Retina (tissue), 1 donor: ENCODE results near the gene SSTR3.

Source experiments
- DNase-seq: peaks from one replicate; pipeline ENCODE4 v3.0.0-alpha.2; 2016

Gene SSTR3

GRCh38 chr22:37193629-37194191, 18.6 kb downstream of the SSTR3 start:
- no peak for DNase-seq

- DNase-seq = no peak
Measured at GRCh38 chr22:37192741-37193140, 19.5 kb downstream of the SSTR3 start.

DNA sequence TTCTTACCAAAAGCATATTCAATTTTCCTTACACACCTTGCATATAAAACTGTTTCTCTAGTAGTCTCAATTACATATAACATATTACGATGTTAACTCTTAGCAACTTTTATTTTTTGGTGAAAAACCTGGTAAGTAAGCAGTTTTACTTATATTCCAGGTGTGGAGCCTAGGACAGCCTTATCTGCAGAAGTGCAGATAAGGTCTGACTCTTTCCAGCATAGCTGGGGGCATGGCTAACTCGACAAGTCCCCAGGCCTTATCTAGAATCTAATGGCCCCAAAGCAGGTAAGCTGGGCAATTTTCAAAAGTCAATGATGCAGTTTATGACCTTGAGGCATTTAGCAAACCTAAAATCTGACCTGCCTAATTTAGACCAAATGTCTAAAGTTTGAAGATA, 20.1 kb downstream of the SSTR3 start:
- no peak for DNase-seq

DNA sequence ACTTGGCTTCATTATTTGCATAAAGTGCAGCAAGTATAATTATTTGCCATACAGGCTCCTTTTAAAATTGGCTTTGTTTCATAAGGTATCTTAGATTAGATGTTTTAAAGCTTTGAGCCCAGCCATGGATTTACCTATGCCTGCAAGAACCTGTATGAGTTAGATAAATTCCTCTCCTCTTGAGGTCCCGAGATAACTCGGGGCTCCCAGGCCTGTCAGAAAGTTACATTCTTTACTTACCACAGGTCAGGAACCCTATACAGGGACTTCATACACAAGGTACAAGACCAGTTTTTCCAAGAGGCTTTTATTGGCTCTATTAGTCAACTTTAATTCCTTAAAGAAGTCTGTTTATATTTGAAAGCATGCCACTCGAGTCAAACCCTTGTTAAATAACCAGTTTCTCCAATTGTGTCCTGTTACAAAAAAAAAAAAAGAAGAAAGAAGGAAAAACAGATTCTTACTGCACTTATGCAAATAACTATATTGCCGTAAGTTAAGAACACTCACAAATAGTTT, 22.0 kb downstream of the SSTR3 start:
- DNase-seq = no peak

GRCh38 chr22:37188901-37189466, 23.3 kb downstream of the SSTR3 start:
- DNase-seq = no peak

DNA sequence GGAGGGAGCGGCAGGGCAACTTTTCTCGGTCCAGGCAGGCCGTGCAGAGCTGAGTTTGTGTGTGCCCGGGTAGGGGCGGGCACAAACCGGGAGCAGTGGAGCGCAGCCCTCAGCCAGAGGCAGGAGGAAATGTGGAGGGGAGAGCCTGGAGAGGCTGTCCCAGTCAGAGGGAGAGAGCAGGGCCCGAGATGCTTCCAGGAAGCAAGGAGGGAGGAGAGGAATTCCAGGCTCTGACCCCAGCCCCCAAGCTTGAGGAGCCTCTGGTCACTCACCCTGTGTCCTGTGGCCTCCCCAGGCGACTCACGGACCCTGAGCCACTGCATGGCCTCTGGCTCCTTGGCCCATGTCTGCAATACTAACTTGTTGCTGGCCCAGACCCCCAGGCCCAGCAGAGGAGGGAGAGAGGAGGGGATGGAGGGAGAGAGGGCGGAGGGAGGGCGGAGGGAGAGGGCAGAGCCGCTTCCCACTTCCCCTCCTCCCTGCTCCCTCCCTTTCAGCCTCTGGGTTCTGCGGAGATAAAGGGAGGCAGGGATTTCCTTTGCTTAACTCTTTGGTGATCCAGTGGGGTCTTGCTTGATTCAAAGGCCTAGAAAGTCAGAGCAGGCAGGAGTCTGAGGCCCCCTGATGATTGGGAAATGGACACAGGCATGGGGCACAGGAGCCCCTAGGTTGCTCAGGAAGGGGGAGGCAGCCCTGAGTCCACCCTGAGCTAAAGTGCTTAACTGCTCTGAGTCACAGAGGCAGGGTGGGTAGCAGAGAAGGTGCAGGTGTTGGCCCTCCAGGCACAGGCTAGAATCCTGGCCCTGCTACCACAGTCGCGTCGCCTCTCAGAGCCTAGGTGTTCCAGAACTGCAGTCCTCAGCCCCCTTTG, 24.2 kb downstream of the SSTR3 start, which contains the start of gene C1QTNF6:
C1QTNF6 (minus strand) TSS at position 357 of the 871 bp plus-strand sequence; CDS start at position 323, 34 bp downstream.
- DNase-seq = peak; percentile 76

GRCh38 chr22:37187552-37187890, 24.8 kb downstream of the SSTR3 start:
- DNase-seq = no peak

DNA sequence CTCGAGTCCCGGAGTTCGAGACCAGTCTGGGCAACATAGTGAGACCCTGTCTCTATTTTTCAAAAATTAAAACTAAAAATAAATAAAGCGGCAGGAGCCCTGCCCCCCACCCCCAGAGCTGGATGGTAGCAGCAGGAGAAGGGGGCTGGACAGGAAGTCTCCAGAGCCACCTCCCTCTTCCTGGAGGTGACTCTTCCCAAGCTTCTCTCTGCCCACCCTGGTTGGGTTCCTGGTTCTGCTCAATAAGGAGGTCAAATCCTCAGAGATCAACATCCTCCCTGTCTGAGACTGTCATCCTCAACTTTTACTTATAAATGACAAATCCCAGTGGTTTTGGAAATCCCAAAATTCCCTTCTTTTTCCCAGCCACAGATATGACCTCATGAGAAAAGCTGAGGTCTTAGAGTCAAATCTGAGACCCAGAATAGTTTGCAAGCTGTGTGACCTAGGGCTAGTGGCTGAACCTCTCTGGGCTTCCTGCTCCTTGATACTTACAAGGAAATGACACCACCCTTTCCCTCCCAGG, 25.2 kb downstream of the SSTR3 start:
- DNase-seq = no peak

DNA sequence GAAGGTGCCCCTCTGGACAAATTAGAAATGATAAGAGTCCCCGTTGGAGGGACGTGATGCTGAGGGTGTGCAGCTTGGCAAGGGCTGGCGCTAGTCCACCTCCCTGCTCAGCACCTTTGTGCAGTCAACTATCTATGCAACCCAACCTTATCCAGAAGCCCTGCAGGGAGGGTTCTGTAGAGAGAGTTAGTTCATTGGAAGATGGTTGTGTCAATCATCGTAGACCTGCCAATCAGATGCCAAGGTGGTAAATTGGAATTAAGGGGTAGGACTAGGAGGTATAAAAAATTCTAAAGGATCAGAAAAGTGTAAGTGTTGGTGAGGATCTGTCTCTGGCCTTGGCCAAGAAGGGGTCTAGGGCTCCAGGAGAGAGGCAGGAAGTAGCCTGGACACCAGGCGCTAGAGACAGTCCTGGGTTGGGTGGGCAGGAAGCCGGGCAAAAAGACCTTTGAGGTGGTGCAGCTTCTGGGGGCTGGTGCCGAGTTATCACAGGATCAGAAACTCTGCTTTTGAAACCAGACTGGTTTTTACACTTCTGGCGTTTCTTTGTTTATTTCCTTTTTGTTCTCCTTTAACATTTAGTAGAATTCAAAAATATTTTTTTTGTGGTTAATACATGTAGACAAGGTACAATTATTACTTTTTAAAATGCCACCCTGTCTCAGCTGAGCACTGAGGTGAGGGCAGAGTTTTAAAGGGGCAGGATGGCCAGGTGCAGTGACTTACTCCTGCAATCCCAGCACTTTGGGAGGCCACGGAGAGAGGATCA, 25.9 kb downstream of the SSTR3 start:
- peak; percentile 43 for DNase-seq

- no peak for DNase-seq
Measured at GRCh38 chr22:37185646-37186227, 26.5 kb downstream of the SSTR3 start.

- DNase-seq = no peak
Measured at GRCh38 chr22:37184816-37185541, 27.3 kb downstream of the SSTR3 start.

DNA sequence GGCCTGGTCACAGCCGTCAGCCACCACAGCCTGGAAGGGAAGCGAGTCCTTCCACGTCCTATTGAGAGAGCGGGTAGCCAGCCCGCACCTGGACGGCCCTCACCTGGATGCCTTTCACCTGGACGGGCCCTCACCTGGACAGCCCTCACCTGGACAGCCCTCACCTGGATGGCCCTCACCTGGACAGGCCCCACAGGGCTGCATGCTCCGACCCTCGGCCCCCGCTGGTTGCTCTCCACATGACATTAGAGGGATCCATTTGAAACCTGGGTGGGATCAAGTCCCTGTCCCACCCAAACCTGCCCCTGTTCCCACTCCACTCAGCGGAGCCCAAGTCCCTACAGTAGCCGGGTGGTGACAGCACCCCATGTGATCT, 27.9 kb downstream of the SSTR3 start:
- no peak for DNase-seq

DNA sequence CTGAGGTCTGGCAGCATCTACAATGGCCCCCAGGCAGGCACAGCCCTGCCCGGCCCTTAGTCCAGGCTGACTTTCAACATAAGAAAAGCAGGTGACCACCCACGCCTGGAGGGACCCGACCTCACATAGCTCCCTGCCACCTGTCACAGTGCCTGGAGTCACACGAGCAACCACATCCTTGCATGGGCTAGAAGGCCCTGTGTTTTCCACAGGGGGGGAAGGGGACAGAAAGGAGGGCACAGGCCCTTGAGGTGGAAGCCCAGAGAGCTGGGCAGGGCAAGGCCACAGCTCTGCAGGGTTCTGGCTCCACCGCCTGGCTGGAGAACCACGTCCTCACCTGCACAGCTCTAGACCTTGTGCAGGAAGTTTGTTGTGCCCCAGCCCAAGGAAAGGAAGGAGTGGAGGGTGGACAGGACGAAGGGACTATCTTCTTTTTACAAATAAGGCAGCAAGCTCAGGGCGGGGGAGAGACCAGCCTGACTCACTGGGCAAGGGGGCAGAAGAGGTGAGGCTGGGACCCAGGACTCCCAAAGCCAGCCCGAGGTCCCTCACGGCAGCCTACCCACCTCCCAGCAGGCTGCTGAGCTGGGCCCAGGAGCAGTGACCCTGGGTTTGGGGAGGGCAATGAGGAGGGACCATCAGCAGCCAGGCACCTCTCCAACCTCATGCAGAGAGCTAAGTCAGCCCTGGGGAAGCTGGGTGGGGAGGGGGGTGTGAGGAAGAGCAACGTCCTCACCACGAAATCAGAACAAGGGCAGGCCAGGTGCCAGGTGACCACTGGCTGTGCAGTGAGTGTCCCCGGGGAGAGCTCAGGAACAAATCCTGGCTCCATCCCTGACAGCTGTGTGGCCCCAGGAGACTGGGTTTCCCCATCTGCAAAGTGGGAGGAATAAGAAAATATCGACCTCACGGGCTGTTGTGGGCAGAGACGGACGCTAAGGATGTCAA, 28.6 kb downstream of the SSTR3 start:
- DNase-seq = no peak

- no peak for DNase-seq
Measured at GRCh38 chr22:37182949-37183245, 29.4 kb downstream of the SSTR3 start.

DNA sequence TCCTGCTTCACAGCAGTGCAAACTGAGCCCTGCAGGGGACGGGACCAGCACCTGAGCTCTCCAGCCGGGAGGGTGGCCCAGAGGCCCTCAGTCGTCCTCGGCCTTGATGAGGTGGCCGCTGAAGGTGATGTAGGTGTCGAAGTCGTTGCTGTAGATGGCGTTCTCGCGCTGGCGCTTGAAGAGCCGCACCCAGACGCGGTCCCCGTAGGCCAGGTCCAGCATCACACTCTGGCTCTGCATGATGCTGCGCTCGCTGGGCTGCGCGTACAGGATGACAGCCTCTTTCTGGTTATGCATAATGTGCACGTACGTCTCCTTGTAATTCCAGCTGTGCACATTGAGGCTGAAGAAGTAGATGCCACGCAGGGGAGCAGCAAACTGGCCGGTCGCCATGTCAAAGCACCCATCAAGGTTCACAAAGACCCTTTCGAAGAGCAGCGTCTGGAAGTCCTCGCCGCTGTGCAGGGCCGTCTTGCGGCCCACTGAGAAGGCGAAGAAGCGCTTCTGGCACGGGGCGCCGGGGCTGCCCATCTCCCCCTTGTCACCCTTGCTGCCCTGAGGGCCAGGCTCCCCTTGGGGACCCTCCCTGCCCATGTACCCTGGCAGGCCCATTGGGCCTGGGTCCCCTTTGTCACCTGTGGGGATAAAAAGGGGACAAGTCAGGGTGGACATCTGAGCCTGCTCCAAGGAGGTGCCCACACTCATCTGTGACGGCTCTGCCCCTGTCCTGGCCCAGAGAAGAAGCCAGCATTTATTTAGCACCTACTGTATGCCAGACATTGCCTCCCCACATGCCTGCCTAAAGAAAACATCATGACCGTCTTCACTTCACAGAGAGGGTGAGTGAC, 30.0 kb downstream of the SSTR3 start:
- DNase-seq = no peak

GRCh38 chr22:37181681-37182080, 30.6 kb downstream of the SSTR3 start:
- no peak for DNase-seq

DNA sequence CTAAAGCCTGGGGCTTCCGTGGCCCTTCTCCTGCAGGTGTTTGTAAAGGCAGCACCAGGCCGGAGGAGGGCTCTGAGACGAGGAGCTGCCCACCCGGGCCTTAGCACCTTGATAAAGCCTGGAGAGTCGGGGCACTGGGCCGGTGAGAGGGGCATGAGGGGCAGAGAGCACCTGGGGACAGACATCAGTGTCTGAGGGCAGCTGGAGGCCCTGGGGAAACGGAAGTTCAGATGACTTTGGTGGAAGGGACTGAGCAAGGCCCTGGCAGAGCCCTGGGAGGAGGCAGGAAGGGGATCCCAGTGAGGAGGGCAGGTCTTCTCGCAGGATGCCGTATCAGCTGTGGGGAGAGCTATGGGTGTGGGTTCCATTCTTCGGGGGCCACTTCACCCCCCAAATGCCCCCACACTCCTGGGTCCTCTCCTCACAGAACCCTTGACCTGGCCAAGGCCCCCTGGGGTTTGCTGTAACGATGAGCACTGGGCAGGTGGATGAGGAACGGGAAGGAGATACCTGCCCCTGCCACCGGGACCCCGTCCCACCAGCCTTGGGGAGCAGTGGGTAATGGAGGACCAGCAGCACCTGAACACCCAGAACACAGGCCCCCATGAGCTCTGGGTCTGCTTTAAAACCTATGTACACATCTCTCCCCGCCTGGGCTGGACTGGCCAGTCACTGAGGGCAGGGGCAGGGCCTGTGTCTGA, 31.6 kb downstream of the SSTR3 start:
- no peak for DNase-seq

DNA sequence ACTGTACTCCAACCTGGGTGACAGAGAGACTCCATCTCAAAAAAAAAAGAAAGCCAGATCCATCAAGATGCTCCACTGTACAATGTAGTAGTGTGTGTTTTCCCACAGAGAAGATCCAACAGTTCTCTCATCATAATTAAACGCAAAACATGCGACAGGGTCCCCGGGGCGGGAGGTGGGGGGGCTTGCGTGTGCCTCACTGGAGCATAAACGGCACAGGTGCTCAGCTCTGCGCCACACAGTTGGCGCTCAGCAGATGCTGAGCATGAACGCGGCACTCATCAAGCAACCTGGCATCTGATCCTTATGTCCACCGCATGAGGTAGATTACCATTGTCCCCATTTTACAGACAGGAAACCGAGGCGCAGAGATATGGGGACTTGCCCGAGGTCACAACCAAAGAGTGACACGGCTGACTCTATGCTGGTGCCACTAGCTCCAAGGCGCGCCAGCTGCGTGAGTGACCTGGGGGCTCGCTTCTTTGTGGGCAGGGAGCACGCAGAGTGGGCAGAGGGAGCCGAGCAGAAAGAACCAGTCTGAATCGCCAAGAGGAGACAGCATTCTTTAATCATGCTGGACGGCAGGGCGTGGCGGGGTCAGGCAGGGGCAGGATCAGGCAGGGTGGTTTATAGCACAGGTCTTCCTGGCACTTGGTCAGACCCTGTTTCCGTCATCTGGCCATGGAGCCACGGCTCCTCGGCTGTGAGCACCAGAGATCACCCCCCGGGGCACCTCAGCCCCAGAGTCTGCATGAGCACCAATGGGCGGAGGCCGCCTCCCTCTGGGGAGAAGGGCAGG, 32.5 kb downstream of the SSTR3 start:
- no peak for DNase-seq

DNA sequence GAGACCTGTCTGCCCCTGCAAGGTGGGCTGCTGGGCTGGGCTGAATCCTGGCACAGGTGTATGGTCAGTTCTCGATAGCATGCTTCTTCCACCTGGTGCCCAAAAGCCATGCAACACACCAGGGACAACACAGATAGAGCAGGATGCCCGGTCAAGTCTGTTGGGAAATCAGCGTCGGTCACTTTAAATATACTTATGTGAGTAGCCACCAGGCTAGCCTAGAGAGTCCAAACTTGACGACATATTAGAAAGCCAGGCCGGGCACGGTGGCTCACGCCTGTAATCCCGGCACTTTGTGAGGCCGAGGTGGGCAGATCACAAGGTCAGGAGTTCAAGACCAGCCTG, 33.2 kb downstream of the SSTR3 start:
- DNase-seq = no peak
